T-cell (primary cell): Measurements from ENCODE around the gene ACSS3. TPM values are rescaled to one million over a fixed set of nuclear protein-coding genes. Genes with fewer than 3 reads are reported as not detected.

Experiments
- ATAC-seq, 4 experiments: fragments of 200-7000 bp in 3 of 4; fragments of 150-1000 bp in 1 of 4; cut with Tn5 transposase; replicated peaks in 1 of 4; 1 replicate in 3 of 4; 2 replicates in 1 of 4; pipeline ENCODE4 v1.10.0; 2021; ENCODE audit warnings: moderate library complexity in 3 of 4, mild to moderate bottlenecking in 2 of 4, moderate number of reproducible peaks in 1 of 4
- CTCF ChIA-PET, 2 donors: fragments of 300-600 bp; sonication (Branson Sonifier 250); formaldehyde crosslinking; loops; one replicate each; lab custom pipeline; 2022; ENCODE audit warnings: antibody characterized with exemption in 2 of 2; lab: Charles Lee
- POLR2A ChIA-PET, 2 donors: fragments of 300-600 bp; sonication (Branson Sonifier 250); formaldehyde crosslinking; loops; one replicate each; lab custom pipeline; 2022; ENCODE audit warnings: antibody characterized with exemption in 2 of 2; lab: Charles Lee
- DNase-seq, 35 experiments: peaks; one replicate each; pipeline versions ENCODE4 v3.0.0 to v3.0.0-alpha.2; 2013 to 2023
- H3K27ac ChIP-seq: one replicate; pipeline ENCODE4 v1.5.1; 2013; ENCODE audit warnings: low read length
- H3K27me3 ChIP-seq, 2 experiments: replicated peaks in 1 of 2; 1 replicate in 1 of 2; 2 replicates in 1 of 2; pipeline versions ENCODE4 v1.6.1 to v1.7.0; 2013; ENCODE audit warnings: low read length in 1 of 2, mixed read lengths in 1 of 2; ENCODE audit not compliant: control insufficient read depth in 2 of 2, insufficient read depth in 2 of 2; ENCODE audit errors: extremely low read depth in 1 of 2
- H3K36me3 ChIP-seq, 2 donors: 1 replicate in 1 of 2; 2 replicates in 1 of 2; pipeline versions ENCODE4 v1.6.1 to v1.7.0; 2013; ENCODE audit warnings: low read length in 1 of 2; ENCODE audit not compliant: control insufficient read depth in 2 of 2, insufficient read depth in 1 of 2; ENCODE audit errors: extremely low read depth in 1 of 2
- H3K4me1 ChIP-seq, 2 experiments: 1 replicate in 1 of 2; 2 replicates in 1 of 2; pipeline versions ENCODE4 v1.6.1 to v1.7.0; 2013; ENCODE audit warnings: low read length in 2 of 2, mixed read lengths in 1 of 2; ENCODE audit not compliant: insufficient read depth in 2 of 2, control insufficient read depth in 1 of 2; ENCODE audit errors: extremely low read depth in 1 of 2
- H3K4me3 ChIP-seq, 2 donors: 1 replicate in 1 of 2; 2 replicates in 1 of 2; pipeline versions ENCODE4 v1.5.1 to v1.7.0; 2013; ENCODE audit warnings: mild to moderate bottlenecking in 2 of 2, low read length in 1 of 2, moderate library complexity in 1 of 2; ENCODE audit not compliant: control insufficient read depth in 1 of 2; ENCODE audit errors: extremely low read depth in 1 of 2
- H3K9me3 ChIP-seq: 2 replicates; pipeline ENCODE4 v1.7.0; 2013
- H3K27ac Mint-ChIP-seq, 2 donors: one replicate each; pipeline ENCODE4 v1.8.0; 2020 to 2021; ENCODE audit warnings: mild to moderate bottlenecking in 2 of 2, mixed read lengths in 2 of 2
- H3K27me3 Mint-ChIP-seq, 2 donors: one replicate each; pipeline ENCODE4 v1.8.0; 2021 to 2022; ENCODE audit warnings: mixed read lengths in 2 of 2
- H3K36me3 Mint-ChIP-seq: one replicate; pipeline ENCODE4 v1.8.0; 2021; ENCODE audit warnings: mixed read lengths
- H3K4me1 Mint-ChIP-seq, 3 donors: one replicate each; pipeline ENCODE4 v1.8.0; 2020 to 2022; ENCODE audit warnings: mixed read lengths in 3 of 3, mild to moderate bottlenecking in 1 of 3
- H3K4me3 Mint-ChIP-seq, 3 donors: one replicate each; pipeline ENCODE4 v1.8.0; 2020 to 2022; ENCODE audit warnings: mild to moderate bottlenecking in 3 of 3, mixed read lengths in 3 of 3, moderate library complexity in 3 of 3
- H3K9me3 Mint-ChIP-seq, 3 donors: one replicate each; pipeline ENCODE4 v1.8.0; 2020 to 2022; ENCODE audit warnings: mixed read lengths in 3 of 3
- WGBS: methylation state at CpG from one replicate; pipeline ENCODE4 v1.1.5; 2013; ENCODE audit warnings: missing lambda C conversion rate; ENCODE audit not compliant: insufficient coverage; 5-methylcytosine and 5-hydroxymethylcytosine counted together
- total RNA-seq, 35 experiments: library from RNA in 6 of 35; stranded (reverse) in 6 of 35; fragments of 120-200 nt in 1 of 35; gene quantifications; one replicate each; pipeline versions ENCODE4 v1.2.1 to v1.2.4 and lab custom pipeline; 2013 to 2026

Gene ACSS3
- total RNA-seq, 5 donors from 2014 or later (not counting 1 experiment from before 2014, with no cell fraction given) = 0.13 to 0.41 TPM; not detected in 3

- Mint-ChIP-seq H3K9me3 (peaks cover 0 to 4% (median 0%) of the 10 kb centered on the region in 3 donors), H3K4me3 (no peak overlapping the region), H3K36me3 (no peaks in the 10 kb centered on the region), H3K27ac (no peak overlapping the region), H3K27me3 (no peaks in the 10 kb centered on the region), H3K4me1 (no peaks in the 10 kb centered on the region)
- Histone ChIP-seq H3K9me3 (no peaks in the 10 kb centered on the region), H3K27ac (no peak overlapping the region), H3K36me3 (no peaks in the 10 kb centered on the region), H3K4me3 (no peak overlapping the region), H3K27me3 (no peaks in the 10 kb centered on the region), H3K4me1 (no peaks in the 10 kb centered on the region)
- DNase-seq (no peak), ATAC-seq (no peak)
- CTCF ChIA-PET = no interaction called here
- POLR2A ChIA-PET = no interaction called here
- no CpG with 5 or more reads among the region's 1 CpG for WGBS
These were observed 11.5 kb downstream of the ACSS3 start for GRCh38 chr12:81089412-81089811.

- Histone ChIP-seq H3K27me3 (no peaks in the 10 kb centered on the region), H3K27ac (no peak overlapping the region), H3K4me3 (no peak overlapping the region), H3K4me1 (no peaks in the 10 kb centered on the region), H3K36me3 (no peaks in the 10 kb centered on the region), H3K9me3 (no peaks in the 10 kb centered on the region)
- Mint-ChIP-seq H3K27me3 (no peaks in the 10 kb centered on the region), H3K36me3 (no peaks in the 10 kb centered on the region), H3K4me3 (no peak overlapping the region), H3K9me3 (peaks cover 0 to 5% (median 0%) of the 10 kb centered on the region in 3 donors), H3K4me1 (no peaks in the 10 kb centered on the region), H3K27ac (no peak overlapping the region)
- ATAC-seq (no peak), DNase-seq (no peak)
- ChIA-PET POLR2A (no interaction called here), CTCF (no interaction called here)
- WGBS = no CpG with 5 or more reads among the region's 3 CpGs
These were observed 14.2 kb downstream of the ACSS3 start for GRCh38 chr12:81092053-81092452.

GRCh38 chr12:81094718-81095360, 17.0 kb downstream of the ACSS3 start:
- Histone ChIP-seq H3K36me3 (no peaks in the 10 kb centered on the region), H3K27me3 (no peaks in the 10 kb centered on the region), H3K4me3 (no peak overlapping the region), H3K4me1 (no peaks in the 10 kb centered on the region), H3K27ac (no peak overlapping the region), H3K9me3 (no peaks in the 10 kb centered on the region)
- ATAC-seq (no peak), DNase-seq (no peak)
- Mint-ChIP-seq H3K27ac (no peak overlapping the region), H3K27me3 (no peaks in the 10 kb centered on the region), H3K36me3 (no peaks in the 10 kb centered on the region), H3K4me1 (no peaks in the 10 kb centered on the region), H3K9me3 (peaks cover 3 to 12% (median 10%) of the 10 kb centered on the region in 3 donors), H3K4me3 (no peak overlapping the region)
- CTCF ChIA-PET = no interaction called here
- POLR2A ChIA-PET = no interaction called here
- WGBS = 36% methylated on average over 1 of the region's 1 CpG

GRCh38 chr12:81095501-81096232, 17.8 kb downstream of the ACSS3 start:
- no peak overlapping the region for H3K27ac Mint-ChIP-seq
- ChIA-PET POLR2A (no interaction called here), CTCF (no interaction called here)
- no peaks in the 10 kb centered on the region for H3K27me3 ChIP-seq
- H3K36me3 Mint-ChIP-seq = no peaks in the 10 kb centered on the region
- DNase-seq = no peak
- H3K9me3 ChIP-seq = no peaks in the 10 kb centered on the region
- H3K4me1 Mint-ChIP-seq = no peaks in the 10 kb centered on the region
- no peak for ATAC-seq
- no peaks in the 10 kb centered on the region for H3K4me1 ChIP-seq
- no peaks in the 10 kb centered on the region for H3K36me3 ChIP-seq
- no peak overlapping the region for H3K4me3 Mint-ChIP-seq
- WGBS = 45% methylated on average over 2 of the region's 6 CpGs
- H3K4me3 ChIP-seq = no peak overlapping the region
- H3K9me3 Mint-ChIP-seq = peaks cover 4 to 12% (median 10%) of the 10 kb centered on the region in 3 donors
- H3K27ac ChIP-seq = no peak overlapping the region
- H3K27me3 Mint-ChIP-seq = no peaks in the 10 kb centered on the region

GRCh38 chr12:81105687-81106086, 27.8 kb downstream of the ACSS3 start:
- no peak for ATAC-seq
- no peaks in the 10 kb centered on the region for H3K27me3 ChIP-seq
- Mint-ChIP-seq H3K4me3 (no peak overlapping the region), H3K36me3 (no peaks in the 10 kb centered on the region), H3K4me1 (no peaks in the 10 kb centered on the region), H3K27me3 (peaks cover 0 to 4% of the 10 kb centered on the region in 2 donors), H3K27ac (no peak overlapping the region), H3K9me3 (peaks cover 7 to 12% (median 9%) of the 10 kb centered on the region in 3 donors)
- H3K4me3 ChIP-seq = no peak overlapping the region
- ChIA-PET CTCF (interaction anchor here in 1 of 2 donors (0.9 kb wide), 1 partner anchor 234 kb away, joined by 3 read pairs; no protein-coding TSS in a partner anchor), POLR2A (no interaction called here)
- no peak for DNase-seq
- H3K27ac ChIP-seq = no peak overlapping the region
- H3K9me3 ChIP-seq = no peaks in the 10 kb centered on the region
- no peaks in the 10 kb centered on the region for H3K36me3 ChIP-seq
- no peaks in the 10 kb centered on the region for H3K4me1 ChIP-seq

GRCh38 chr12:81114226-81114625, 36.3 kb downstream of the ACSS3 start:
- Mint-ChIP-seq H3K36me3 (no peaks in the 10 kb centered on the region), H3K27ac (no peak overlapping the region), H3K27me3 (no peaks in the 10 kb centered on the region), H3K4me3 (no peak overlapping the region), H3K9me3 (peaks cover 4 to 9% (median 8%) of the 10 kb centered on the region in 3 donors), H3K4me1 (no peaks in the 10 kb centered on the region)
- Histone ChIP-seq H3K27ac (no peak overlapping the region), H3K27me3 (no peaks in the 10 kb centered on the region), H3K9me3 (no peaks in the 10 kb centered on the region), H3K36me3 (no peaks in the 10 kb centered on the region), H3K4me1 (no peaks in the 10 kb centered on the region), H3K4me3 (no peak overlapping the region)
- DNase-seq (no peak), ATAC-seq (no peak)
- ChIA-PET POLR2A (no interaction called here), CTCF (no interaction called here)
